HCT116 (cell line): ENCODE measurements around the gene PRICKLE1. TPM values are rescaled to one million over a fixed set of nuclear protein-coding genes. Genes with fewer than 3 reads are reported as not detected.

Experiments
- ATAC-seq: fragments of 200-7000 bp; cut with Tn5 transposase; 2 replicates; pipeline ENCODE4 v1.9.1; 2020; ENCODE audit warnings: mild to moderate bottlenecking, moderate library complexity
- BruUV-seq: library from RNA; stranded (reverse); fragments of 400-500 nt; replicated peaks from 2 replicates; lab custom pipeline; 2021; lab: Mats Ljungman, UMichigan
- CTCF ChIA-PET: fragments of 300-600 bp; sonication (Branson Sonifier 250); formaldehyde crosslinking; loops from one replicate; lab custom pipeline; 2021; ENCODE audit warnings: antibody characterized with exemption; lab: Charles Lee
- POLR2A ChIA-PET: fragments of 300-600, 350-600 bp; sonication (Branson Sonifier 250); formaldehyde crosslinking; loops from one replicate; lab custom pipeline; 2021; ENCODE audit warnings: antibody characterized with exemption; lab: Charles Lee
- RAD21 ChIA-PET, 2 experiments: fragments of 300-600 bp; sonication (Branson Sonifier 250); formaldehyde crosslinking; loops; one replicate each; lab custom pipeline; 2023; ENCODE audit warnings: low total read pairs in 2 of 2; ENCODE audit not compliant: uncharacterized antibody in 2 of 2, unreplicated experiment in 2 of 2, low non-redundant PET in 1 of 2; lab: Charles Lee
- DNase-seq: peaks from one replicate; pipeline ENCODE4 v3.0.0-alpha.2; 2010; ENCODE audit warnings: low read depth, low spot score
- H2AFZ ChIP-seq: fragments of 200-600 bp; shearing (Covaris generic), sonication (generic); 2 replicates; pipeline ENCODE4 v1.6.1; 2017; ENCODE audit warnings: low read depth, mixed run types, mixed read lengths, antibody characterized with exemption, low read length; ENCODE audit not compliant: poor library complexity, severe bottlenecking
- H3K27ac ChIP-seq: 2 replicates; pipeline ENCODE4 v1.5.1; 2012; ENCODE audit warnings: low read depth, low read length
- H3K27me3 ChIP-seq: fragments of 200-600 bp; sonication (generic); 2 replicates; pipeline ENCODE4 v1.6.1; 2016; ENCODE audit warnings: mixed run types, low read length, mixed read lengths; ENCODE audit not compliant: insufficient read depth
- H3K36me3 ChIP-seq, 2 experiments: fragments of 200-500 bp in 1 of 2; fragments of 200-600 bp in 1 of 2; sonication (Bioruptor generic) in 1 of 2; sonication (generic) in 1 of 2; 2 replicates each; pipeline versions ENCODE4 v1.5.1 to v1.6.1; 2014 to 2016; ENCODE audit warnings: low read length in 2 of 2, inconsistent platforms in 1 of 2, mixed read lengths in 1 of 2, mixed run types in 1 of 2; ENCODE audit not compliant: insufficient read depth in 2 of 2, control insufficient read depth in 1 of 2
- H3K4me1 ChIP-seq, 2 experiments: fragments of 200-600 bp in 1 of 2; sonication (generic) in 1 of 2; 2 replicates each; pipeline versions ENCODE4 v1.5.1 to v1.6.1; 2012 to 2017; ENCODE audit warnings: low read length in 2 of 2, inconsistent platforms in 1 of 2, mild to moderate bottlenecking in 1 of 2, mixed read lengths in 1 of 2, mixed run types in 1 of 2, moderate library complexity in 1 of 2; ENCODE audit not compliant: insufficient read depth in 2 of 2, control insufficient read depth in 1 of 2
- H3K4me2 ChIP-seq: fragments of 200-600 bp; sonication (generic); 2 replicates; pipeline ENCODE4 v1.6.1; 2017; ENCODE audit warnings: mixed run types, low read length, mixed read lengths
- H3K4me3 ChIP-seq, 2 experiments: fragments of 200-600 bp in 1 of 2; sonication (generic) in 1 of 2; replicated peaks in 1 of 2; 2 replicates each; pipeline ENCODE4 v1.5.1; 2011 to 2016; ENCODE audit warnings: low read length in 2 of 2, control low read depth in 1 of 2, low read depth in 1 of 2, mild to moderate bottlenecking in 1 of 2, mixed read lengths in 1 of 2, mixed run types in 1 of 2
- H3K79me2 ChIP-seq: fragments of 200-600 bp; sonication (generic); 2 replicates; pipeline ENCODE4 v1.6.1; 2017; ENCODE audit warnings: mild to moderate bottlenecking, mixed run types, low read length, moderate library complexity, mixed read lengths; ENCODE audit not compliant: insufficient read depth
- H3K9ac ChIP-seq: fragments of 200-600 bp; sonication (generic); 2 replicates; pipeline ENCODE4 v1.6.1; 2016; ENCODE audit warnings: low read length, mixed read lengths
- H3K9me2 ChIP-seq: fragments of 200-600 bp; sonication (generic), shearing (Covaris generic); 2 replicates; pipeline ENCODE4 v1.6.1; 2017; ENCODE audit warnings: mixed run types, mild to moderate bottlenecking, moderate library complexity; ENCODE audit not compliant: insufficient read depth
- H3K9me3 ChIP-seq, 2 experiments: fragments of 200-500 bp in 1 of 2; fragments of 200-600 bp in 1 of 2; sonication (Bioruptor generic) in 1 of 2; sonication (generic) in 1 of 2; 2 replicates each; pipeline ENCODE4 v1.6.1; 2014 to 2017; ENCODE audit warnings: low read length in 2 of 2, mixed read lengths in 2 of 2, inconsistent platforms in 1 of 2, low read depth in 1 of 2, mild to moderate bottlenecking in 1 of 2, mixed run types in 1 of 2, moderate library complexity in 1 of 2; ENCODE audit not compliant: control insufficient read depth in 1 of 2, insufficient read depth in 1 of 2
- H4K20me1 ChIP-seq: fragments of 200-600 bp; sonication (generic), shearing (Covaris generic); 2 replicates; pipeline ENCODE4 v1.6.1; 2017; ENCODE audit warnings: mixed run types, mild to moderate bottlenecking, moderate library complexity; ENCODE audit not compliant: insufficient read depth
- CBX3 ChIP-seq: IDR thresholded peaks from 2 replicates; pipeline ENCODE4 v1.6.1; 2012; ENCODE audit warnings: low read depth
- CEBPB ChIP-seq: IDR thresholded peaks from 2 replicates; pipeline ENCODE4 v1.6.1; 2012; ENCODE audit warnings: low read depth
- EZH2 ChIP-seq: fragments of 200-600 bp; sonication (generic); IDR thresholded peaks from 2 replicates; pipeline ENCODE4 v1.6.1; 2017; ENCODE audit warnings: antibody characterized with exemption, mixed run types
- FOSL1 ChIP-seq: IDR thresholded peaks from 2 replicates; pipeline ENCODE4 v1.6.1; 2012; ENCODE audit warnings: low read depth
- JUND ChIP-seq: IDR thresholded peaks from 2 replicates; pipeline ENCODE4 v1.6.1; 2012
- MAX ChIP-seq: IDR thresholded peaks from 2 replicates; pipeline ENCODE4 v1.6.1; 2012
- REST ChIP-seq: IDR thresholded peaks from 2 replicates; pipeline ENCODE4 v1.6.1; 2012; ENCODE audit warnings: low read depth
- SIN3A ChIP-seq: IDR thresholded peaks from 2 replicates; pipeline ENCODE4 v1.6.1; 2012; ENCODE audit warnings: low read depth
- SP1 ChIP-seq: IDR thresholded peaks from 2 replicates; pipeline ENCODE4 v1.6.1; 2012; ENCODE audit warnings: low read depth
- SRF ChIP-seq: IDR thresholded peaks from 2 replicates; pipeline ENCODE4 v1.6.1; 2012; ENCODE audit warnings: low read depth
- ZBTB33 ChIP-seq: IDR thresholded peaks from 2 replicates; pipeline ENCODE4 v1.6.1; 2011; ENCODE audit warnings: mild to moderate bottlenecking, low read length, moderate library complexity; ENCODE audit not compliant: insufficient replicate concordance; ENCODE audit errors: extremely low read depth
- intact Hi-C: fragments of 100-400 bp; cut with micrococcal nuclease; formaldehyde crosslinking; loops from 2 replicates; pipeline ENCODE4 v1.10.0; 2022
- total RNA-seq: library from RNA; stranded (reverse); gene quantifications from one replicate; pipeline ENCODE4 v1.2.1, GENCODE V29; 2021; ENCODE audit not compliant: unreplicated experiment

The PRICKLE1 gene
- total RNA-seq, 1 experiment from 2014 or later = 1.3 TPM

- no TSS peak for BruUV-seq
- peak; percentile 68 for DNase-seq
- Histone ChIP-seq H3K36me3 (no peaks in the 10 kb centered on the region), H3K9ac (no peak overlapping the region), H3K27me3 (no peaks in the 10 kb centered on the region), H3K4me3 (no peak overlapping the region), H3K4me2 (peak overlapping the region; percentile 54), H3K79me2 (no peaks in the 10 kb centered on the region), H2AFZ (no peak overlapping the region), H3K4me1 (peaks cover 14 to 28% of the 10 kb centered on the region in 2 experiments), H3K27ac (no peak overlapping the region), H3K9me2 (no peaks in the 10 kb centered on the region), H3K9me3 (no peaks in the 10 kb centered on the region), H4K20me1 (no peaks in the 10 kb centered on the region)
- ATAC-seq = peak; percentile 84
- intact Hi-C loops = no loop called here
- ChIA-PET RAD21 (no interaction called here), CTCF (interaction anchor here (0.7 to 0.9 kb wide), 2 partner anchors 8 to 10 kb away, joined by 3 to 4 read pairs; no protein-coding TSS in a partner anchor), POLR2A (no interaction called here)
- TF ChIP-seq SP1 (peak; percentile 61), MAX (no peak), SIN3A (0 out of 2 replicates have a peak, but pooled peaks have one; percentile 38), CBX3 (peak; percentile 62; the same call in 1 of the 2 replicates), EZH2 (no peak), SRF (peak; percentile 34; the same call in 1 of the 2 replicates), REST (no peak), ZBTB33 (no peak), FOSL1 (peak; percentile 68), JUND (peak; percentile 63), CEBPB (0 out of 2 replicates have a peak, but pooled peaks have one; percentile 49)
Measured at GRCh38 chr12:42474391-42474790, 115.2 kb downstream of the PRICKLE1 start.
